Loucy (cell line): Measurements from ENCODE around the gene ELSPBP1.

Source experiments
- H2AFZ ChIP-seq: fragments of 200-600 bp; sonication (generic); 2 replicates; pipeline ENCODE4 v1.6.0; 2016; ENCODE audit warnings: antibody characterized with exemption, mild to moderate bottlenecking, low read length, moderate library complexity
- H3F3A ChIP-seq: fragments of 200-600 bp; 2 replicates; pipeline ENCODE4 v1.6.0; 2016; ENCODE audit warnings: antibody characterized with exemption, low read depth, mild to moderate bottlenecking
- H3K27me3 ChIP-seq: fragments of 200-600 bp; sonication (generic); 2 replicates; pipeline ENCODE4 v1.6.1; 2014; ENCODE audit warnings: low read length, mild to moderate bottlenecking; ENCODE audit not compliant: insufficient read depth, poor library complexity, severe bottlenecking
- H3K36me3 ChIP-seq: fragments of 200-600 bp; sonication (generic); 2 replicates; pipeline ENCODE4 v1.6.1; 2016; ENCODE audit warnings: low read length; ENCODE audit not compliant: insufficient read depth
- H3K4me1 ChIP-seq: fragments of 200-600 bp; sonication (generic); 2 replicates; pipeline ENCODE4 v1.5.1; 2014; ENCODE audit warnings: low read length, mild to moderate bottlenecking; ENCODE audit not compliant: insufficient read depth, poor library complexity, severe bottlenecking
- H3K4me2 ChIP-seq: fragments of 200-600 bp; sonication (generic); 2 replicates; pipeline ENCODE4 v1.6.0; 2014; ENCODE audit warnings: antibody characterized with exemption, low read length, low read depth, mild to moderate bottlenecking; ENCODE audit not compliant: poor library complexity, severe bottlenecking
- H3K4me3 ChIP-seq: fragments of 200-600 bp; sonication (generic); 2 replicates; pipeline ENCODE4 v1.5.1; 2014; ENCODE audit warnings: low read length, mild to moderate bottlenecking, mixed read lengths; ENCODE audit not compliant: poor library complexity, severe bottlenecking
- H3K79me2 ChIP-seq: fragments of 200-600 bp; sonication (generic); 2 replicates; pipeline ENCODE4 v1.6.1; 2014; ENCODE audit warnings: low read length; ENCODE audit not compliant: insufficient read depth
- H3K9ac ChIP-seq: fragments of 200-600 bp; sonication (generic); 2 replicates; pipeline ENCODE4 v1.6.0; 2014; ENCODE audit warnings: mild to moderate bottlenecking, low read depth, low read length, moderate library complexity; ENCODE audit not compliant: poor library complexity, severe bottlenecking
- H3K9me2 ChIP-seq: fragments of 200-600 bp; sonication (generic); replicated peaks from 2 replicates; pipeline ENCODE4 v1.6.1; 2016; ENCODE audit warnings: low read depth, low read length, mixed read lengths
- H3K9me3 ChIP-seq: fragments of 200-600 bp; sonication (generic); 2 replicates; pipeline ENCODE4 v1.6.1; 2014; ENCODE audit warnings: mild to moderate bottlenecking, antibody characterized with exemption, low read length, low read depth; ENCODE audit not compliant: insufficient read depth
- H4K20me1 ChIP-seq: fragments of 200-600 bp; sonication (generic); 2 replicates; pipeline ENCODE4 v1.6.0; 2014; ENCODE audit warnings: antibody characterized with exemption, low read length, mild to moderate bottlenecking; ENCODE audit not compliant: insufficient read depth, poor library complexity, severe bottlenecking
- CTCF ChIP-seq: fragments of 200-600 bp; sonication (generic); conservative IDR thresholded peaks from 2 replicates; pipeline ENCODE4 v1.5.1; 2014; ENCODE audit warnings: mild to moderate bottlenecking, antibody characterized with exemption, low read length
- EZH2phosphoT487 ChIP-seq: fragments of 200-600 bp; IDR thresholded peaks from 2 replicates; pipeline ENCODE4 v1.6.1; 2018; ENCODE audit warnings: antibody characterized with exemption, mild to moderate bottlenecking, moderate library complexity, borderline replicate concordance

ELSPBP1 gene

GRCh38 chr19:48004236-48004635 is 9.8 kb downstream of the ELSPBP1 start:
- no peaks in the 10 kb centered on the region for H3K27me3 ChIP-seq
- no peaks in the 10 kb centered on the region for H3F3A ChIP-seq
- TF ChIP-seq CTCF = no peak
- TF ChIP-seq EZH2phosphoT487 = no peak
- no peak overlapping the region for H3K9ac ChIP-seq
- H3K9me2 ChIP-seq = no peaks in the 10 kb centered on the region
- no peaks in the 10 kb centered on the region; the same call in 1 of the 2 replicates for H3K9me3 ChIP-seq
- no peak overlapping the region for H2AFZ ChIP-seq
- no peak overlapping the region for H3K4me2 ChIP-seq
- no peaks in the 10 kb centered on the region for H4K20me1 ChIP-seq
- no peaks in the 10 kb centered on the region for H3K4me1 ChIP-seq
- no peaks in the 10 kb centered on the region for H3K36me3 ChIP-seq
- H3K4me3 ChIP-seq = no peak overlapping the region
- no peaks in the 10 kb centered on the region for H3K79me2 ChIP-seq

- H4K20me1 ChIP-seq = no peaks in the 10 kb centered on the region
- no peaks in the 10 kb centered on the region for H3F3A ChIP-seq
- no peaks in the 10 kb centered on the region for H3K27me3 ChIP-seq
- no peak overlapping the region for H3K4me3 ChIP-seq
- H3K9ac ChIP-seq = no peak overlapping the region
- H3K4me2 ChIP-seq = no peak overlapping the region
- no peaks in the 10 kb centered on the region for H3K36me3 ChIP-seq
- no peak overlapping the region for H2AFZ ChIP-seq
- TF ChIP-seq CTCF (peak; percentile 41), EZH2phosphoT487 (no peak)
- H3K79me2 ChIP-seq = no peaks in the 10 kb centered on the region
- no peaks in the 10 kb centered on the region for H3K9me2 ChIP-seq
- H3K4me1 ChIP-seq = no peaks in the 10 kb centered on the region
- H3K9me3 ChIP-seq = no peaks in the 10 kb centered on the region; the same call in 1 of the 2 replicates
These were observed 12.3 kb downstream of the ELSPBP1 start for GRCh38 chr19:48006762-48007161.

- H4K20me1 ChIP-seq = no peaks in the 10 kb centered on the region
- H3K9me3 ChIP-seq = no peaks in the 10 kb centered on the region; the same call in 1 of the 2 replicates
- TF ChIP-seq CTCF (no peak), EZH2phosphoT487 (no peak)
- H3K27me3 ChIP-seq = no peaks in the 10 kb centered on the region
- H2AFZ ChIP-seq = no peak overlapping the region
- H3K4me3 ChIP-seq = no peak overlapping the region
- no peaks in the 10 kb centered on the region for H3K79me2 ChIP-seq
- H3F3A ChIP-seq = no peaks in the 10 kb centered on the region
- H3K4me2 ChIP-seq = no peak overlapping the region
- H3K4me1 ChIP-seq = no peaks in the 10 kb centered on the region
- H3K36me3 ChIP-seq = no peaks in the 10 kb centered on the region
- no peaks in the 10 kb centered on the region for H3K9me2 ChIP-seq
- no peak overlapping the region for H3K9ac ChIP-seq
These were observed 16.7 kb downstream of the ELSPBP1 start for GRCh38 chr19:48010932-48011758.
